GM19372 (cell line): ENCODE data around the gene LHB.
"Not testable (repeated sequence)": the region's sequence is repeated elsewhere in the genome, so short reads cannot be mapped to it uniquely, and the experiment has no call there.

Experiments used
- ATAC-seq: cut with Tn5 transposase; IDR thresholded peaks from one replicate; pipeline ENCODE4 v1.9.1; 2021; ENCODE audit warnings: mild to moderate bottlenecking, low read depth, moderate library complexity; ENCODE audit not compliant: unreplicated experiment

The LHB gene

DNA sequence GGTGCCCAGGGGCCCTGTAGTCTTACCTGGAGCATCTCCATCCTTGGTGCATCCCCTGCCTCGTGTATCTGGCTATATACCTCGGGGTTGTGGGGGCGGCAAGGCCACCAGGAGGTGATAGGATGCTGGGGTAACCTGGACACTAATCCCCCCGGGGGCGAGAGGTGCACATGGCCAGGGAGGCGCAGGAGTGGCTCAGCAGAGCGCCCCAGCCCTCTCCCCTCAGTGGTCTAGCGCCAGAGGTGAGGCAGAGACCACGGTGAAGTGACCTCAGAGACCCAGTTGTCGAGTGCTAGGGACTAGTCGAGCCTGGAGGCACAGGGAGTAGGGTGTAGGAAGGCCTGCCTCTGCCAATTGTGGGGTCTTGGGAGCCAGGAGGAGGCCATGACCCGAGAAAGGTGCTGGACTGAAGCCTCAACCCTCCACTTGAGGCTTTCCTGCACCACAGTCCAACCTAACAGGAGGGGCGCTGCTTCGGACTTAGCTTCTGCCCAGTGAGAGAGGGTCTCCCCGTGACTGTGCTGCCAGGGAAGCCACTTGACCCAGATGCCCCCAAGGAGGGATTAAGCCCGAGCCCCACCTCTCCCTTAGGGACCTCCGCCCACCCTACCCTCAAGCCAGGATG, at the start of gene LHB:
LHB (minus strand) TSS at position 51 of the 625 bp plus-strand sequence; CDS start at position 41, 10 bp downstream.
- ATAC-seq, result no peak

DNA sequence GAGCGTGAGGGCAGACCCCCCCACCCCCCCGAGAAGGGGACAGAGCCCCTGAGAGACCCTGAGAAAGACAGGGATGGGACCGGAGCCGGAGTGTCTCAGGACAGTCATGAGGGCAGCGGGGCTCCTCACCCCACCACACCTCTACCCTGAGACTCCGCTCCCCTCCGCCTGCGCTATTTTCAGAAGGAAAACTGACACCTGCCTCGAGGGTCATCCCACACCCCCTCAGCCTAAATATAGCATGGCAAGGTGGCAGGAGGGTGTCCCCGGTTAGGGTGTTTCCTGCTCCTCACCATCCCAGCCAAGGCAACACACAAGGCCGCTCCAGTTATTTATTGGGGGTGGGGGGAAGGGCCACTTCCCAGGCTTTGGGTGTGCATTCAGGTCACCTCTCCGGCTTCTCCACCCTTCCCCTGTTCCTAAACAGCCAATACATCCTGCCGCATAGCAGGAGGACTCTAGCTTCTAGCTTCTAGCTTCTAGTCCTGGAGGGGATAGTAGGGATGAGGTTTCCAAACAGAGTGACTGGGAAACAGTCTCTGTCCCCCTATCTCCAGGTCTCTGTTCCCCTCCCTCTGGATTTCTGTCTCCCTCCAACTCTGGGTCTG, 49.1 kb upstream of the LHB start:
- no peak for ATAC-seq

DNA sequence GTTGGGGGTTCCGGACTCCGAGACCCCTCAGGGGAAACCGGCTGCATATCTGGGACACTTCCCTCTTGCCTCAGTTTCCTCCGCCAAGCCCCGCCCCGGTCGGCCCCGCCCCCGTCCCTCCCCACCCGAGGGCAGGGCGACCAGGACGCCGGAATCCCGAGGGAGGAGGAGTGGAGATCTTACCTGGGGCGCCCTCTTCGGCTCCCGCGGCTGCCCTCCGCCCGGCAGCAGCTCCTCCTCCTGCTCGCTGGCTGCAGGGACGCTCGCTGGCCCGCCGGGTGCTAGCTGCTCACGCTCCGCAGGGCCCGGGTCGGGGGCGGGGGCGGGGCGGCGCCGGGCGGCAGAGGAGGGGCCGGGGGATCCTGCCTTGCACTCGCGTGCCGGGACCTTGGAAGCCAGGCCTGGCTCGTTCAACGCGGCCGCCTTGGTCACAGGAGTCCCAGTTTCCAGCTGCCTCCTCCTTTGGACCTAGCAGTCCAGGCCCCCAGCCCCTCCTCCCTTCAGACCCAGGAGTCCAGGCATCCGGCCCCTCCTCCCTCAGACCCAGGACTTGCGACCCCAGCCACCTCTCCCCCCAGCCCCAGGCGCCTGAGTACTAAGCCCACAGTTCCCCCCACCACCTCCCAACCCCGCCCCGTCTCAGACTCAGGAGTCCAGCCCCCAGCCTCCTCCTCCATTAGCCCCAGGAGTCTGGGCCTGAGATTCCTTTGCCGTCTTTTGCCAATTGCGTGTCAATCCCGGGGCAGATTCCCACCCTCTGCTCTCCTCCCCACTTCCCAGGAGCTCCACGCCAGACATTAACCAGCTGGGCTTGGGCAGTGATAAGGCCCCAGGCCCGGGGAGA, 48.1 kb upstream of the LHB start, which contains the start of gene NTF4:
NTF4 (minus strand) TSS at position 51 of the 844 bp plus-strand sequence. CDS start 2,821 bp downstream, outside the sequence.
- no peak for ATAC-seq

- no peak for ATAC-seq
These were observed 47.2 kb upstream of the LHB start for GRCh38 chr19:49064029-49064629.

DNA sequence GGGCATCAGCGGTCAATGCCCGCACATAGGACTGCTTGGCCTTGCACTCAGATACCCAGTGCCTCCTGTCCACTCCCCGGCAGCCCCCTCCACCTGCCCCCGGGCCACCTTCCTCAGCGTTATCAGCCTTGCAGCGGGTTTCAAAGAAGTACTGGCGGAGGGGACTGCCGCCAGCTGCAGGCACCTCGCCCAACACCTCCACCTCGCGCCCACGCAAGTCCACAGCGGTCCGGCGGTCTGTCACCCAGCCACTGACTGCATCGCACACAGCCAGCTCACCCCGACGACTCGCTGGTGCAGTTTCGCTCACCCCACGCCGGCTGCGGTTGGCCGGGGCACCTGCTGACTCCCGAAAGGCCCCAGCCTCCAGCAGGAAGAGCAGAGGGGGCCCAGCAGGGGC, 44.6 kb upstream of the LHB start:
- no peak for ATAC-seq

- no peak for ATAC-seq
These were observed 44.1 kb upstream of the LHB start for GRCh38 chr19:49061000-49061399.

- ATAC-seq, result no peak
These were observed 42.2 kb upstream of the LHB start for GRCh38 chr19:49059053-49059452.

DNA sequence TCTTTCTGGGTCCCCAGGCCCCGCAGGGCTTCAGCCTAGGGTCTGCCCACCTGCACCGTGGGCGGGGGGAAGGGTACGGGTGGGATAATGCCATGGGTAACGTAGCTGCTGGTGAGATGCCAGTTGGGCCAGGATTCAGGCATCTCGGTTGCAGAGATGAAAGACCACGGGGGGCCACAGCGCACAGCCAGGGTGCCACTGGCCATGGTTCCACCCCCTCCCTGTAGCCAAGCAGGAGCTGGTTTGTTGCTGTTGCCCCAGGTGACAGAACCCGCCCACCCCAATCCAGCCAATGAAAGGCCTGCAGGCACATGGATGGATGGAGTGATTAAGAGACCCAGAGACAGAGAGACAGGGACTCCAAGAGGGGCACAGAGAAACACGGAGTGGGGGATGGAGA, 41.7 kb upstream of the LHB start:
- ATAC-seq, result no peak

- no peak for ATAC-seq
These were observed 40.8 kb upstream of the LHB start, which contains the start of gene CGB7 for GRCh38 chr19:49057636-49058234. TSS of gene CGB7 (minus strand) at chr19:49057749. CDS start at chr19:49055375, 2,374 bp downstream.

DNA sequence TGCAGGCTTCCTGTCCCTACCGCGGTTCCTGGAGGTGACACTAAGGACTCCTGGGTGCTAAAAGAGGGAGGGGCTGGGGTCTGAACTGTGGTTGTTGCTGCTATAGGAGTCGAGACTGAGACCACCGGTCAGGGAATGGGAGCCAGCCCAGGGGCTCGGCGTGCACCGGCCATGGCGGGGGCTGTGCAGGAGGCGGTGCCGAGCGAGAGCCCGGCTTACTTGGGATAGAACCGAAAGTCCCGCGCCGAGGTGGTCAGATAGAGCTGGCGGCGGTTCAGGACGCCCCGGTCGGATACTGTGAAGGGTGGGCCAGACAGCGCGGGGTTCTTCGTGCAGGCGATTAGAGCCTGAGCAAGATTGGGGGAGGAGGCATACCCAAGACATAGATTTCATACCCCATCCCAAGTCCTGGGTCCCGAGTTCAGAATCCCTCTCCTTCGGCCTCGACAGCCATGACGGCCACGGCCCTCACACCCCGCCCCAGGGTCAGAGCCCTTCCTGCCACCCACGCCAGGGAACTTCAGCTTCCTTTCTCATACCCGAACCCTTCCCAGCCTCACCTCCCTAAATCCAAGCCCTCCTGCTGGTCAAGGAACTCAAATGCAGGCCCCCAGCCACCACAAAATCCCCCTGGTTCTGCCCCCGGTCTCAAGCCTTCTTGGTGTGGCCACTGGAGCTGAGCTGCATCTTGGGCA, 40.2 kb upstream of the LHB start:
- not testable (repeated sequence) for ATAC-seq

DNA sequence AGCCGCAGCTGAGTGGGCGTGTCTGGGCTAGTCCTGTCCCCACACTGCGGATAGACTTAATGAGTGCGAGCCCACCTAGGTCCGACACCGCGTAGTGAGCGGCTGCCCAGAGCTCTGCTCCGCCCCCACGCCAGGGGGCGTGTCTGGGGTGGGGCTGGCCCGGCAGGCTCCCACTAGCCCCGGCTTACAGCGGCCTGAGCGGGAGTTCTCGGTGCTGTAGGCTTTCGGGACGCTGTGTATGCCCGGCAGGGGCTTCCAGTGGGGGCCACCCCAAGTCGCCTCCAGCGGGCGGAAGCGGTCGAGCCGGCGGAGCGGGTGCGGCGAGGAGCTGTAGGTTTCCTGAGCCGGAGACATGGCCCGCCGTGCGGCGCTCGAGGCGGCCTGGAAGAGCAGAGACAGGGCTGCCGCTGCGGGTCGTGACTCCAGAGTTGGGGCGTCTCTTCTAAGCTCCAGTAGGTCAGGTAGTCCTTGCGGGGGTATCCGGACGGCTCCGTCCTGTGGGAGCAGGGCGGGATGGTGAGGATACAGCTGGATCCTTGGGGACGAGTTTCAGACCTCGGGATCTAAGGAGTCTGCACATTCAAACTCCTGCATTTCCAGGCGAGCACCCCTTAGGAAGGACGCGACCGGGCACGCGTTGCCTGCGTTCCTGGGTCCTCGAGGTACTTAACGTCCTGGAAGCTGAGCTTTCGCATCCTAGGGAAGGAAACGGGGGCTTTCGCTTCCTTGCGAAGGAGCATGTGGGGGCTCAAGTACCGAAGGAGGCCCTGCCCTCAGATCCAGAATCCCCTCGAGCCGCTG, 39.4 kb upstream of the LHB start:
- ATAC-seq, result no peak

DNA sequence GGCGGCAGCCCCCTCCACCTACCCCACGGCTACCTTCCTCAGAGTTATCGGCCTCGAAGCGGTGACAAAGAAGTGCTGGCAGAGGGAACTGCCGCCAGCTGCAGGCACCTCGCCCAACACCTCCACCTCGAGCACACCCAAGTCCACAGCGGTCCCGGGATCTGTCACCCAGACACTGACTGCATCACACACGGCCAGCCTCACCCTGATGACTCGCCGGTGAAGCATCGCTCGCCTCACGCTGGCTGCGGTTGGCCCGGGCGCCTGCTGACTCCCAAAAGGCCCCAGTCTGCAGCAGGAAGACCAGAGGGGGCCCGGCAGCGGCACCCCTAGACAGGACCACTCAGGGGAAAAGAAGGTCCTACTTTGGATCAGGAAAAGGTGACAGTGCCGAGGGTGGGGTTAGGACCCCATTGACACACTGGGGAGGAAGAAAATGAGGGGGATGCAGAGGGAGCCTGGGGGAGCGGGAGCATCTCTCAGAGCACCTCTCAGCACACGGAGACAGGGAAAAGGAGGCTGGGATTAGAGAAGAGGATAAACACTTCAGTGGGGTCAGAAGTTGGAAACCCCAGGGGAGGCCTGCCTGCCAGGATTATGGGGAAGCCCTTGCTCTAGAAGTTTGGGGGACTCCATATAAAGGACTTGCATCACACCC, 33.6 kb upstream of the LHB start:
- ATAC-seq, result not testable (repeated sequence)

GRCh38 chr19:49049834-49050233, 32.9 kb upstream of the LHB start:
- not testable (repeated sequence) for ATAC-seq

DNA sequence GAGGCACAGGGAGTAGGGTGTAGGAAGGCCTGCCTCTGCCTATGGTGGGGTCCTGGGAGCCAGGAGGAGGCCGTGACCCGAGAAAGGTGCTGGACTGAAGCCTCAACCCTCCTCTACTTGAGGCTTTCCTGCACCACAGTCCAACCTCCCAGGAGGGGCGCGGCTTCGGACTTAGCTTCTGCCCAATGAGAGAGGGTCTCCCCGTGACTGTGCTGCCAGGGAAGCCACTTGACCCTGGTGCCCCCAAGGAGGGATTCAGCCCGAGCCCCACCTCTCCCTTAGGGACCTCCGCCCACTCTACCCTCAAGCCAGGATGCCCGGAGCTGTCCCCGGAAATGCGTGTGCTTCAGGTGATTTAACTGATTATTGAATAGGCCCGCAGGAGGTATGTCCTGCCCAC, 32.1 kb upstream of the LHB start, which contains the start of gene CGB8:
CGB8 (minus strand) TSS at position 101 of the 400 bp plus-strand sequence. CDS start 372 bp downstream, outside the sequence.
- not testable (repeated sequence) for ATAC-seq

- ATAC-seq, result not testable (repeated sequence)
These were observed 26.7 kb upstream of the LHB start, which contains the start of gene CGB5 for GRCh38 chr19:49043548-49043947. TSS of gene CGB5 (plus strand) at chr19:49043848. CDS start at chr19:49044210, 362 bp downstream.

GRCh38 chr19:49042666-49043065, 25.8 kb upstream of the LHB start:
- ATAC-seq, result not testable (repeated sequence)

DNA sequence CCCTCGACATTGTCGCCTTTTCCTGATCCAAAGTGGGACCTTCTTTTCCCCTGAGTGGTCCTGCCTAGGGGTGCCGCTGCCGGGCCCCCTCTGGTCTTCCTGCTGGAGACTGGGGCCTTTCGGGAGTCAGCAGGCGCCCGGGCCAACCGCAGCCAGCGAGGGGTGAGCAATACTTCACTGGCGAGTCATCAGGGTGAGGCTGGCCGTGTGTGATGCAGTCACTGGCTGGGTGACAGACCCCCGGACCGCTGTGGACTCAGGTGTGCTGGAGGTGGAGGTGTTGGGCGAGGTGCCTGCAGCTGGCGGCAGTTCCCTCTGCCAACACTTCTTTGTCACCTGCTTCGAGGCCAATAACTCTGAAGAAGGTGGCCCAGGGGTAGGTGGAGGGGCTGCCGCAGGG, 25.3 kb upstream of the LHB start:
- no peak for ATAC-seq

- not testable (repeated sequence) for ATAC-seq
These were observed 22.8 kb upstream of the LHB start for GRCh38 chr19:49039736-49040135.
